Hepatic stellate cell (primary cell): Measurements from ENCODE around the gene DCLK1.
"Not testable (repeated sequence)": the region's sequence is repeated elsewhere in the genome, so short reads cannot be mapped to it uniquely, and the experiment has no call there.

ENCODE experiments used
- DNase-seq: peaks from one replicate; pipeline ENCODE4 v3.0.0; 2011; ENCODE audit warnings: low spot score

DCLK1 gene

GRCh38 chr13:36084131-36084530 is 47.1 kb downstream of the DCLK1 start:
- DNase-seq = no peak

GRCh38 chr13:36082806-36083205 is 48.4 kb downstream of the DCLK1 start:
- DNase-seq = no peak

DNA sequence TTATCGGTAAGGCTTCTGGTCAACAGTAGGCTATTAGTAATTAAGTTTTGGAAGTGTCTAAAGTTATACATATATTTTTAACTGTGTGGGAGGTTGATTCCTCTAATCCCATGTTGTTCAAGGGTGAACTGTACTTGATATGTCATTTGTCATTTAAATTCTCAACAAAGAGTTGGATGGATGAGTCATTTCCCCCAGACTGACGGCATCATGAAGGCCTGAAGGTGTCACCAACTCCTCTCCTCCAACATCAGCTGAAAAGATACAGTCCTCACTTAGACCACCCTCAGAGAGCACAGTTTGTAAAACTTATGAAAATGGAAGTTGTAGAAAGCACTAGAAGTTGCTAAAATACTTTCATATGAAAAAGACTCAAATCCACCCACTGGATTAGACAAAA is 48.8 kb downstream of the DCLK1 start:
- DNase-seq = no peak

DNA sequence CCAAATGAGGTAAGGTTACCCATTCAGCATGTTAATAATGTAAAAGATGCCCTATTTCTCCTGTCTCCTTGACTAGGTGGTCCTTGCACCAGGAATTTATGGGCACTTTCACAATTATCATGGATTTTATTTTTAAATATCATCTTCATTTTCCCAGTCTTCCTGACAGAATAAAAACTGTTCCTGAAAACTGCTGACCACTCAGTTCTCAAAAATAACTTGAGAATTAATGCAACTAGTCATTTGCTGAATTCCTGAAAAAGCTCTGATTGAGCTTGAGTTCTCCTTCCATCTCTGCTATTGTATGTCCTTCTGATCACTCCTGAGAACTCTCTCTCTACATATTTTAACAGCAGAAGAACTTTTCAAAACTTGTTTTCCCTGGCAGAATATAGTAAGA is 55.0 kb downstream of the DCLK1 start:
- no peak for DNase-seq

- no peak for DNase-seq
Observed at GRCh38 chr13:36074659-36075058, 56.5 kb downstream of the DCLK1 start.

GRCh38 chr13:36072152-36072935 is 58.8 kb downstream of the DCLK1 start:
- no peak for DNase-seq

GRCh38 chr13:36070504-36071192 is 60.5 kb downstream of the DCLK1 start:
- DNase-seq = not testable (repeated sequence)

- no peak for DNase-seq
Observed at GRCh38 chr13:36069881-36070366, 61.3 kb downstream of the DCLK1 start.

DNA sequence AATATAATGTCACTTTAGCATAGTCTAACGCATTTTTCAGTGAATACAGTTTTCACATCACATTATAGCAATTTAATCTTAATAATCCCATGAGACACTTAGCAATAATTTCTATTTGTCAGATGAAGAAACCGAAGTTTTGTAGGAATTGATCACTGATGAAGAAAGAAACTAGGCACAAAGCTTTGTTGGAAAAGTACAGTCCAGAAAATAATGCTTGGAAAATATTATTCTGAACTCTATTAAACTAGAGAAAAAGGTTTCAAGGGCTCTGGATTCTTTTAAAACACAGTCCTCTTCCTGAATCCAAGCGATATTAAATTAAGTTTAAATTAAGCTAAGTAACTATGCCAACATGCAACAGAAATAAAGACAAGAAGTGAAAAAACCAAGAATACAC is 62.2 kb downstream of the DCLK1 start:
- no peak for DNase-seq

DNA sequence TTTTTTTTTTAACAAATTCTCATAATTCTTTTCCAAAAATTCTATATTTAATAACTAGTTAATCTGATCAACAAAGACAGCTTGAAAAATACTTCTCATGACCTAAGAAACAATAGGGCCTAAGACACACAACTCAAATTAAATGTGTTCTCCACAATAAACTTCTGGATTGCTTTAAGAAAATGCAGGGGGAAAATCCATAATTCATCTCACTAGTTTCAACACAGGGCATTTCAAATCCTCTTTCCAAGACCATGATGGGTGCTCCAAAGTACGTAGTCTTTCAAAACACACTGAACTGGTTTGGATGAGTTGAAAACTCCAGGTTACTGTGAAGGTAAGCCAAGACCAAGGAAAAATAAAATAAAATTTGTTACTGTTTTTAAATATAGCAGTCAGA is 62.6 kb downstream of the DCLK1 start:
- no peak for DNase-seq

- DNase-seq = no peak
Observed at GRCh38 chr13:36067746-36068381, 63.3 kb downstream of the DCLK1 start.

- no peak for DNase-seq
Observed at GRCh38 chr13:36062249-36062648, 68.9 kb downstream of the DCLK1 start.

GRCh38 chr13:36061621-36062020 is 69.6 kb downstream of the DCLK1 start:
- DNase-seq = no peak

GRCh38 chr13:36061054-36061453 is 70.1 kb downstream of the DCLK1 start:
- DNase-seq = no peak

- DNase-seq = no peak
Observed at GRCh38 chr13:36059321-36059720, 71.9 kb downstream of the DCLK1 start.

DNA sequence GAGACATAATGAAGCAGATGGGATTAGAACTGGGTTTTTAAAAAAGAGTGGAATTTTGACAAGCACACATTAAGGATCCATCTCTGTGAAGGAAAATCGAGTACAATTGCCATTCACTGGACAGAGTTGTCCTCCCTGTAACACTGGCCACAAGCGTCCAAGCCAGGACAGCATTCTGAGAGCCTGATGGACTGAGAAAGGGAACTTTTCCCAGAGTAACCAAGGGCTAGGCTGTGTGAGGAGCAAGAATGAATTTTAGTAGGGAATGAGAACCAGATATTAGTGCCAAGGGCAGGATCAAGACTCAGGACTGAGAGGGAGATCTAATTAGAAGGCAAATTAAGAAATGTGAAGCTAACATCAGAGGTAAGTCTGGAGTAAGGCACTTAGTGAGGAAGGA is 73.1 kb downstream of the DCLK1 start:
- DNase-seq = no peak

DNA sequence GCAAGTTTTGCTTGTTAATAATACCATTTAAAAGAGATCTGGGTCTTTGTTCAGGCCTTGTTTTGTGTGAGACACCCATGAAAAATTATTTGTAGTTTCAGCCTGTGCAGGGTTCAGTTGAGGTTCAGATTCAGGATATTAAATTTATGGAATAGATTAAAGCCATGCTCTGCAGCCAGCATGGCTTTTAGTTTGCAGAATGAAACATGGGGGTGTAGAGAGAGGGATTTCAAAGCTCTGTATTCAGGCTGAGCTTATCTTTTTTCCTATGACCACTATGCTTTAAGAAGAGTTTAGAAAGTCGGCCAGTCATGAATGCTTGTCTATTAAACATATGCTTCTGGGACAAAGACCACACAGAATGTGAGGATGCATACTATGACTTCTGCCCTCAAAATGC is 73.6 kb downstream of the DCLK1 start:
- no peak for DNase-seq

DNA sequence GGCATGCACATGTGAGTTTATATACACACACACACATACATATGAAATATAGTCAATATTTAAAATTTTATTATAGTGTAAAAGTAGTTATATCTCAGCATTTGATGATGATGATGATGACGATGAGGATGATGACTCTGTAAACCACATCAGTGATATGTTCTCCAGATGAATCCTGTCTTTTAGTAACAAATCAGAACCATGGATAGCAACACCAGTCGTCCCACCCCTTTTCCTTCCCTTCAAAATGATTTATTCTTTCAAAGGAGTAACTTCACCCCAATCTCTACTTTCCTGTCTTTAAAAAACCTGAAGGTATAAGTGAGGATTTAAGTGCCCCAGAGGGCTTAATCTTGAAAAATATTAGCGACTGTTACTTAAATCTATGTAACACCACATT is 74.1 kb downstream of the DCLK1 start:
- no peak for DNase-seq

DNA sequence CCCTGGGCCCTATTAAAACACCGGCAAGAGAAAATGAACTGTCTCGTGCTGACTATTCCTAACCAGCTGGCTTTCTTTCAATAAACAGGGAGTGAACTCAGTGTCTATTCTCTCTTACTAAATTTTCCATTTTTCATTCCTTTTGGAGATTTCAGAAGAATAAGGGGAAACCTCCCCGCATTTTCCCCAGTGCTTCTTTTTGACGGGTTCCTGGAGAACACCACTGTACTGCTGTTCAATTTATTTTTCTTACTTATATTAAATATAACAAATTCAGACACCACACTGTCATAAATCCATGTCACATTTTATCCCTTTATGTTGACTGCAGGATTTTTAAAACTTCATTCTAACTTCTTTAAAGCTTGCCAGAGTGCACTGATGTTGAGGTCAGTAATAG is 75.8 kb downstream of the DCLK1 start:
- DNase-seq = no peak

DNA sequence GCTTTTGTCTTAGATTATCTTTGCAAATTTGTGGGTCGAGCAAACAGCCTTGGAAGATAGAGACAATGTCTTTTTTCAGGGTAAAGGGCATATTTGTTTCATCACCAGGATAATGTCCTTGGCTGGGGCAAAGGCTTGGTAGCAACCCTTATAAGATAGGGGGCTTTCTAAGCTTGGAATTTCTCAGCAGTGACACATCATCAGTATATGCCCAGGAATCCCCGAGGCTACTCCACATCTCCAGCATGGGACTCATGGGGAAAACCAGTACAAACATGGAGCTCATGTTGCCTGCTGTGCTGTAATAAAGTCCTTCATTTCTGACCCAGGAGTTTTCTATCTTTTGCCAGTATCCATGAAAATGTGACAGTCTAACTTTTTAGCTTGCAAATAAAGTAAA is 77.1 kb downstream of the DCLK1 start:
- DNase-seq = no peak

GRCh38 chr13:36051082-36051481 is 80.1 kb downstream of the DCLK1 start:
- no peak for DNase-seq

DNA sequence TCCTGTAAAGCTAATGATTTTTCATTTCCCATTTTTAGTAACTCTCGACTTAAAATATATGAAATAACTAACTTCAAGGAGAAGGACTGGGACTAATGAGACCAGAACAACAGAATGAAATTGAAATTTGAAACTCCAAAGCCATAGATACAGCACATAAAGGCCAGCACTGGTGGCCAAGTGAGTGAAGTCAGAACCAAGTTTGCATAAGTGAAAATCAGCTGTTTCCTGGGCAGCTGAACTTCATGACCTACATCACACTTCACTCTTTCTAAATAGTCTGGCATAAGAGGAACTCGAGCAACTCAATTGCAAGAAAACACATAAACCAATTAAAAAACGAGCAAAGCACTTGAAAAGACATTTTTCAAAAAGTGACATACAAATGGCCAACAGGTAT is 84.5 kb downstream of the DCLK1 start:
- no peak for DNase-seq
